GF-D8 (cell line): ENCODE data around the gene UBQLN4.
"Not testable (repeated sequence)": the region's sequence is repeated elsewhere in the genome, so short reads cannot be mapped to it uniquely, and the experiment has no call there.

Experiments
- DNase-seq: peaks from one replicate; lab custom pipeline; 2025; lab: John Stamatoyannopoulos, UW

The UBQLN4 gene

DNA sequence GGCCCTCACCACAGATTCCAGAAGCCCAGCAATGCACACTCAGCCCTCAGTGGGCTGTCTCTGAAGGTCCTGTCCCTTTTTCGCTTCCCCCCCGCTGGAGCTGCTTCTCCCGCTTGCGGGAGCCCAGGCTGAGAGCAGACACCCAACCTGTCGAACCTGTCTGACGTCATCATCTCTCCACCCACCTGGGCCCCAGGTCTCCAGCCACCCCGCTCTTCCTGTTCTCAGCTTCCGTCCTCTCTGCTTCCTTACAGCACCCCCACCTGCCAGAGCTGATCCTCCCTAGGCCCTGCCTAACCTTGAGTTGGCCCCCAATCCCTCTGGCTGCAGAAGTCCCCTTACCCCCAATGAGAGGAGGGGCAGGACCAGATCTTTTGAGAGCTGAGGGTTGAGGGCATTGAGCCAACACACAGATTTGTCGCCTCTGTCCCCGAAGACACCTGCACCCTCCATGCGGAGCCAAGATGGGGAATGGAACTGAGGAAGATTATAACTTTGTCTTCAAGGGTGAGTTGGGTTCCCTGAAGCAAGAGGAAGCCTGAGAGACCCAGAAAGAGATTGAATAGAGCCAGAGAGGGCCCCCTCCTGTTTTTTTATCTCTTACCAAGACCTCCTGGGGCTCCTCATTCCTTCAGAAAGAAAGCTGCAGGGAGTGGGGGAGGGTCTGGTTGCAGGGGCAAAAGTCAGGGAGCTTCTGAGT is 7.5 kb upstream of the UBQLN4 start, which contains the start of gene RAB25:
Gene RAB25 (plus strand): TSS at position 224 of the 700 bp plus-strand sequence. CDS start 241 bp downstream, at position 465.
- no peak for DNase-seq

DNA sequence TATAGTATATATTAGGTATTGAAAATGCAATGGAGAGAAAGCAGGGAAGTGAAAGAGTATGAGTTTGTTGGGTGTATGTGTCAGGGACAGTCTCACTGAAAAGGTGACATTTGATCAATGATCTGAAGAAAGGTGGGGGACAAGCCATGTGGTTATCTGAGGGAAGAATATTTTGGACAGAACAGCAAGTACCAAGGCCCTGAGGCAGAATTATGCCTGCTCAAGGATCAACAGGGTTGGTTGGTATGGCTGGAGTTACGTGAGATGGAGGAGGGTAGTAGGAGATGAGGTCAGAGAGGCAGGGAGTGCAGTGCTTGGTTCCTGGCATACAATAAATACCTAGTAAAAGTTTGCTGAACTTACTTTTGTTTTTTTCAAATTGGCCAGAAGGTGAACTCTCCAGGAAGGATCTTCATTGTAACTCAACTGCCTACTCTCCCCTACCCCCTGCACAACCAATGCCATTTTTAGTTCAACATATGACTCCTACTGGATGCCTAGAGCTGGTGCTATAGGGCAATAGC is 2.8 kb upstream of the UBQLN4 start:
- DNase-seq, result no peak

DNA sequence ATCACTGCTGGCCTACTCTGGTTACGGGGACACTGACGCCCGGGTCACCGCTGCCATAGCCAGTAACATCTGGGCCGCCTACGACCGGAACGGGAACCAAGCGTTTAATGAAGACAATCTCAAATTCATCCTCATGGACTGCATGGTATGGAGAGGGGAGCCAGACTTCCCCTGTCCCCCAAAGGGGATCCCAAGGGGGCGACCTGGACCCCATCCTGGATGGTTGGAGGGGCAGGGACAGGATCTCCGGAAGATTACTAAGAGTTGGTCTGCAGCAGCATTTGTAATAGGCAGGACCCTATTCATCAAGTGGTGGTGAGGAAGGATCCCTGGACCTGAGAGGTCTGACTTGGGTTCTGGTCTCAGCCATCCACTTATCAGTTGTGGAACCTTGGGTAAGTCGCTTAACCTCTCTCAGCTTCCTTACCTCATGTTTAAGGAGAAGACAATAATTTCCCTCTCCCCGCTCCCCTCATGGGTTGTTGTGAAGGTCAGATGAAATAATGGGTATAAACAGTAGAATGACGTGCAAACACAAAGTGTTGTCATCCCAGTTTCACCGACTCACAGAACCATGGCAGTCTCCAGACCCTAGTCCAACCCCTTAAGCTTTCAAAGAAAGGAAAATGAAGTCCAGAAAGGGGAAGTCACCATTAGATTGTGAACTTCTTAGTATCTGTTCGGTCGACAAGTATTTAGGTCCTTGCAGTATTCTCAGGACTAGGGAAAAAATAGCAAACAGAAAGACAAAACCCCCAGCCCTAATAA is 1.9 kb upstream of the UBQLN4 start:
- no peak for DNase-seq

DNA sequence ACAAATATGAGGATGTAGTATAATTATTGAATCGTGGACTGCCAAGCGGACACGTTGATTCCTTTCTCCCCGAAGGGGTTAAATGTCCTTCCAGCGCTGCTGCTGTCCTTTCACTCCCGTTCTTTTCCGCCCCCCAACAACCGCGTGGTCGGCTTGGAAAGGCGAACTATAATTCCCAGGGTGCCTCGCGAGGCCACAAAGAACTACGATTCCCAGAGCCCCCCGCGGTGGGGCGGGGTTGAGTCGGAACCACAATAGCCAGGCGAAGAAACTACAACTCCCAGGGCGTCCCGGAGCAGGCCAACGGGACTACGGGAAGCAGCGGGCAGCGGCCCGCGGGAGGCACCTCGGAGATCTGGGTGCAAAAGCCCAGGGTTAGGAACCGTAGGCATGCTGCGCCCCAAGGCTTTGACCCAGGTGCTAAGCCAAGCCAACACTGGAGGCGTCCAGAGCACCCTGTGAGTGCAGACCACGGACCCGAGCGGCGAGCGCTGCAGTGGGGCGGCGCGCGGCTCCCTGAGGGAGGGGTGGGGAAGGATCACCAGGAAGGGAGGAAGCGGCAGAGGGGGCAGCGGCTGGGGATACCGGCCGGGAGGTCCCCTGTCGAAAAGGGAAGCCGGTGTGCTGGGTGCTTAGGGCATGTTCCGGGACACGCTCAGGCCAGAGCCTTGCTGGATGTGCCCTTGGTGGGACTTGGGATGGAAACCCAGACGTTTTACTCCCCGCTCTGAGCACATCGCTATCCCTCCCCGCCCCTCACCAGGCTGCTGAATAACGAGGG is 1.1 kb upstream of the UBQLN4 start, which contains the start of gene LAMTOR2:
Gene LAMTOR2 (plus strand): TSS at position 283 of the 781 bp plus-strand sequence. CDS start 108 bp downstream, at position 391.
- DNase-seq, result peak; percentile 95

DNA sequence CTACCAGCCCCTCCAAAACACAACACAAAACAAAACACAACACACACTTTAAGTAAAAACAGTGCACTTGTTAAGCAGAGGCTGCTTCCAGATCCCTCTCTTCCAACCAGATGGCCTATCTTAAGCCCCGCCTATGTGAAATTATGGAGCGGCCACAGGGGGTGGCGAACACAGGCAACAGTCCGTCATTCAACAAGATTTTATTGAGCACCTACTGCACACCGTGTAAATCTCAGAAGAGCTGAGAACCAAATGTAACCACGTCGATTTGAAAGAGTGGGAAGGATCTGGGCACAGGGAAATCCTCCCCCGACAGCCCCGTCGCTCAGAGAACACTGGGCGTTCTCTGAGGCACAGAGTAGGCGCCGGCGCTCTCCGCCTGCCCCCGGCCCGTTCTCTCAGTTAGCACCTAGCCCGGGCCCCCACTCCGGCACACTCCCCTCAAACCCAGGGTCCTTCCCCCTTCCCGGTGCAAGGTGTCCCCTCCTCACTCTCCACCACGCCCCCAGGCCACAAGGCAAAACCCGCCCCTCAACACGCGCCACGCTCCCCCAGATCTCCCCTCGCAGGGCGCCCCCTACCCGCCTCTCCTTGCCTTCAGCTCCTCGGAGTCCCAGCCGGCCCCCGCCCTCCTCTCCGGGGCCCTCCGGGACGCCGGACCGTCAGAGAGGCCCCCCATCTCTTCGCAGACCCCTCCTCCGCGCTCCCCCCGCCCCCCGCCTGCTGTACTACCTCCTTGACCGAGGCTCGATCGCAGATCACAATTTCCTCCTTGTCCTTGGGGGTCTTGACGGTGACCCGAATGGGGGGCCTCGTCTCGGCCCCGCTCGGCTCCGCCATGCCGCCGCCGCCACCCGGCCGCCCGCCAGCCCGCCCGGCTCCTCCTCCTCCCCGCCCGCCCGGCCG is 483 bp downstream of the UBQLN4 start:
- DNase-seq, result peak; percentile 9

DNA sequence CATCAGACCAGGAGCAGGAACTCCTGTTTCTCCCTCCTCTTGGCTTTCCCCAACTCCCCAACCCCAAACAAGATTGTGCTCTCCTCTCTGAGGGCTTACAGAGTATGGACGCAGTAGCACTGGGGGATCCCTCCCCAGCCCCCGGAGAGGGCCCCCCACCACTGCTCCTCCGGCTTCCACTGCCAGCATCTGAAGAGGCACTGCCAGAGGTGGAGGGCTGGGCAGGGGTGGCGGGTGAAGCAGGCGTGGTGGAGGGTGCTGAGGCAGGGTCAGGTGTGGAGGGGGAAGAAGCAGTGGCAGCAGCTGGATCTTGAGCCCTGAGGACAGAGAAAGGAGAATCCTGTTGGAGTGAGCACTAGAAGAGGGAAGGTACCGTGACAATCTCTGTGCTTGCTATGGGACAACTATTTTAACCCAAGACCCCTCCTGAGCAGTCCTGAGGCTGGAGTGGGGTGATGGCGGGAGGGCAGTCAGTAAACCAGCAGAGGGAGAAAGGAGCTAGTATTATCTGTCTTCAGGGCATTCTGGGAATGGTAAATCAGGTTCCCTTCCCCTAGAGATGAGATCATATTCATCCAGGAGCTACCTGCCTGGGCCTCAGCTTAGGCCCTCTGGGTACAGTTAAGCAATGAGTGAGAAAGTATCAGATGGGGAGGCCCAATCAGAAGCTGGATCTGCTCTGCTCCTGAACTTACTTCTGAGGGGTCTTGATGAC is 2.4 kb downstream of the UBQLN4 start:
- DNase-seq, result no peak

DNA sequence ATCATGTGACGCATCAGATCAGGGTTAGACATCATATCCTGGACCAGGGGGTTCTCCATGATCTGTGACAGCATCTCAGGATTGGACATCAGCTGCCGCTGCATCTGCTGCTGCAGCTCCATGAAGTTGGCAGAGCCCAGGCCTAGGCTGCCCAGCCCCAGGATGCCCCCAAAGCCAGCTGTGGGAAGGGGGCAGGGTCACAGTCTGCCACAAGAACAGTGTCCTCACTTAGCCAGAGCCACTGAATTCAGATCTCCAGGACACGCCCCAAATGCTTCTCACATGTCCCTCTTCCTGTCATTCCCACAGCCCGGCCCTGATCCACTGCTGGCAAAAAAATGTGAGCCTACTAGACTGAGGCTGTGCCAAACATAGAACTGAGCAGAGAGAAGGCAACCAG is 3.2 kb downstream of the UBQLN4 start:
- DNase-seq, result no peak

DNA sequence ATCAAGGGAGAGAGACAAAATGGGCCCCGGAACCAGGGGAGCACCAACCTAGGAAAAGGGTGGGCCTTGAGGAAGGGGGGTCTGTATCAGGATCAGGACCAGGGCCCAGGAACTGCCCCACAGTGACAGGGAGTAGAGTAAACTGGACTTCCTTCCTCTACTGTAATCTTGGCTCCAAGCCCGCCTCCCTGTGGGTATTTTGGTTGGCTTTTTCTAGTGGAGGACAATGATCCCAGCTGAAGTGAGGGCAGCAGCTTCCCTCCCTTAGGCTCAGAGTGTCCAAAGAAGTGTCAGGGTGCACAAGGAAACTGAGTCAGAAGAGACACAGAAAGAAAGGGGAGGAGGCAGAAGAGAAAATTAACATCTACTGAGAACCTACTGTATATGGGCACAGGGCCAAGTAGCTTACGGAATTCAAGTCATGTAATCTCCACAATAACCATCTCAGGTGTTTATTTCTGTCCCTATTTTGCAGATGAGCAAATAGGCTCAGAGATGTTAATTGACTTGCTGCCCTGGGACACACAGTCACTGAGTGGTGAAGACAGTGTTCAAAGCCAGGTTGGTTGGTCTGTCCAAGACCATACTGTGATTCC is 4.8 kb downstream of the UBQLN4 start:
- DNase-seq, result no peak

DNA sequence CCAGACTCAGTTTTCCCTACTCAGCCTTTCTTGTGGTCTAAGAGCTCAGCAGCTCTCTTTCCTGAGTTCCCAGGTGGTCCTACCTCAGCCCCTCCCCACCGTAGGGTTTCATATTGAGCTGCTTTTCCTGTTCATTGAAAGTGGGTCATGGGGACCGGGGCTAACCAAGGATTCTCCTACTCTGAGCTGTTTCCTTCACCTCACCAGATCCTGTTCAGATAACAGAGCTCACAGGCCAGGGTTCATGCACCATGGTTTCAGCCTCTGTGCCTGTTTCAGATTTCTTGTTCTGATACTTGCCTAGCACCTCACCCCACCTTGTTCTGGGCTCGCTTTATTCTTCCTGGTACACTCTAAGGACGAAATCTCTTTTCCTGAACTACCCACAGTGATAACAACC is 8.5 kb downstream of the UBQLN4 start:
- DNase-seq, result no peak

DNA sequence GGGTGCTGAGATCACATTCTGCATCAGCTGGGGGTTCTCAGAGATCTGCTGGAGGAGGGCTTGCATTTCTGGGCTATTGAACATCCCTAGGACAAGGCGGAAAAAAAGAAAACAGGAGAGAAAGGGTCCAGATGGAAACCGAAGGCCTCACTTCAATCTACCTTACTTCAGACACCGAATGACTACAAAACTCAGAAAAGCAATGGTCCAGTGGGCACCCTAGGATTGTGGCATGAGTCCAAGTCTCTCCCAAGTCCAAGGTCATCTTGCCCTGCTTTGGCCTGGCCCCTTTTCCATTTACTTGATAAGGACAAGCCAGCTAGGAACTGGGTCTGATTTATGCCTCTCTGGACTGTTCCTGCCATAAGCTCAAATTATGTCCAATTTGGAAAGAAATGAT is 10.8 kb downstream of the UBQLN4 start:
- no peak for DNase-seq

DNA sequence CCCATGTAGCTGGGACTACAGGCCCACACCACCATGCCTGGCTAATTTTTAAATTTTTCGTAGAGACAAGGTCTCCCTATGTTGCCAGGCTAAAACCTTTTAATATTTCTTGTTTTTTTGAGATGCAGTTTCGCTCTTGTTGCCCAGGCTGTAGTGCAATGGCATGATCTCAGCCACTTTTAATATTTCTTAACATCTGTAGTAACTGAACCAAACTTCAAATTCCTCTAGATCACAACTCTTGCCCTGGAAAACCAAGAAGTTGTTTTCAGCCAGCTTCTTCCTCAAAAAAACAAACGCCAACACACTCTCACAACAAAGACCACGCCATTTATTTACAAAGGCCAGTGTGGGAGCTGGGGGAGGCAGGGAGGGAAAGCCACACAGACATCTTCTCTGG is 18.6 kb downstream of the UBQLN4 start:
- DNase-seq, result not testable (repeated sequence)

DNA sequence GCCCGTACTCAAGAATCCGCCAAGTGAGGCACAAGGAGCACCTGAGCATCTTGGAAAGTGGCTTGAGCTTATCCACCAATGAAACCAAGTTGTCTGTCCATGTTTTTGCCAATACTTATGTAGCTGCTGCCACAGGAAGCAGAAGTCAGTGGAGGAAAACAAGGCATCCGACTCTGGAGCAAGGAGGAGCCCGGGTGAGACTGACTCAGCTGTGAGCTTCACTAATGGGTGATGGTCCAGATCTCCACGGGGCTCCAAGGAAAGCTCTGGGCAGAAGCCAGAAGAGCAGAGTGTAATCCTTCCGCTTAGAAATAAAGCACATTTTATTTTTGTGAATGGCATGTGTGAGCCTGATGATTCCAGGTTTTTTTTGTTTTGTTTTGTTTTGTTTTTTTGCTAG is 20.6 kb downstream of the UBQLN4 start:
- no peak for DNase-seq

DNA sequence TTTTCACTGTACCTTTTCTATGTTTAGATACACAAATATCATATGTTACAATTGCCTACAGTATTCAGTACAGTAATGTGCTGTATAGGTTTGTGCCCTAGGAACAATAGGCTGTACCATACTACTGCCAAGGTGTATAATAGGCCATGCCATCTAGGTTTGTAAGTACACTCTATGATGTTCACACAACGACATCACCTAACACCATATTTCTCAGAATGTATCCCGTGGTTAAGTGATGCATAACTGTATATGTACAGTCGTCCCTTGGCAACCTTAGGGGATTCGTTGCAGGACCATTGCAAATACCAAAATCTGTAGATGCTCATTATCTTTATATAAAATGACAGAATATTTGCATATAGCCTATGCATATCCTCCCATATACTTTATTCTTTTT is 27.0 kb downstream of the UBQLN4 start:
- DNase-seq, result no peak

DNA sequence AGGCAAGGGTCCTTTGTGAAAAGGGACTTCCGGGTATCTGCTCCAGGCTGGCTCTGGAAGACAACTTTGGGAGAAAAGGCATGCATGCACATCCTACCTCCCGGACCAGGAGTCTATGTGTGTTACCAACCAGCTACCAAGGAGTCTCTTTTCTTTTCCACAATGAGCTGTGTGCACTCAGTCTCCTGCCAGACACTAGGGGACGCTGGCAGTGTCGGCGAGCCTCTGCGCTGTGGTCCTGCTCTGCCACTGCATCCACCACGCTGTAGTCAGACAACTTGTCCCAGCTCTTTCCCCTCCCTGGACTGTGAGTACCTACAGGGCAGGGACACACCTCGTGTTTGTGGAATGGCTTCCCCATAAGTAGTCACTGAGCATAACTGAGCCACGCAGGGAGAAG is 27.7 kb downstream of the UBQLN4 start:
- no peak for DNase-seq

DNA sequence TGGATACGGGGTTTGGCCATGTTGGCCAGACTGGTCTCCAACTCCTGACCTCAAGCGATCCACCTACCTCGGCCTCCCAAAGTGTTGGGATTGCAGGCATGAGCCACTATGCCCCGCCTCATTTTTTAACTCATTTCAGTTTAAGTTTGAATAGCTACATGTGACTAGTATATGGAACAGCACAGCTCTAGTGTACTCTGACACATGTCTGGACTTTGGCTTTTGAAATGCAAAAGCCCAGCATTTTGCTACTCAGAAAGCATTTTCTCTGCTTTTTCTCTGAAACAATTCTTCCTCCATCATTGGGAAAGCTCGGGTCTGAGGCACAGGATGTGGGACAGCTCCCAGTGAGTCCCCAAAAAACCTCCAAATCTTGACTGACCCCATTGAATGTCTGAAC is 28.8 kb downstream of the UBQLN4 start:
- no peak for DNase-seq

DNA sequence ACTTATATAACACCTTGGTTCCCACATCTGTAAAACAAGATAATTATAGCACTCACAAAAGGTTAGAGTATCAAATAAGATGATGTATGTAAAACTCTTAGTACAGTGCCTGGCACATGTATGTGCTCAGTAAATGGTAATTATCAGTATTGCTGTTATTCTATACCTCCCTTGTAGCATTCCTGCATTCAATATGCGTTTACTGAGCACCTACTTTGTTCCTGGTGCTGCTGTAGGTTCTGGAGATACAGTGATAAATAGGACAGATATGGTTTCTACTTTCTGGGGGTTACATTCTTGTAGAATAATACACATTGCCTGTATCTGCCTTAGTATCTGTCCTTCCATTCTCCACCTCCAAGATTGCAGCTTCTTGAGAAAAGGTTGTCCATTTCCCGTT is 31.6 kb downstream of the UBQLN4 start:
- DNase-seq, result no peak

DNA sequence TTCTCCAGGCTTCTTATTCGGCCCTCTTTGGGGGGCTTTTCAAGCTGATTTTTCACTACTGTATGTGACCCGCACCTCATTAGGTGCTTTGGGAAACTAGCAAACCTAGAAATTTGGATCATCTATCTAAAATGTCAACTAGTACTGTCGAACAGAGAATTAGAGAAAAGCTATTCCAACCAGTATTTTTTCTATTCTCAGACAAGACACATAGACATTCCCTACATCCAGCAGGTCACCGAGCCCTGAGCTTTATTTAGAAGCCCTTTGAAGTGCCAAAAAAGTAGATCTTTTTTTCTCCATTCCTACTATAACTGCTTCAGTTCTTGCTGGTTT is 32.5 kb downstream of the UBQLN4 start:
- DNase-seq, result no peak

DNA sequence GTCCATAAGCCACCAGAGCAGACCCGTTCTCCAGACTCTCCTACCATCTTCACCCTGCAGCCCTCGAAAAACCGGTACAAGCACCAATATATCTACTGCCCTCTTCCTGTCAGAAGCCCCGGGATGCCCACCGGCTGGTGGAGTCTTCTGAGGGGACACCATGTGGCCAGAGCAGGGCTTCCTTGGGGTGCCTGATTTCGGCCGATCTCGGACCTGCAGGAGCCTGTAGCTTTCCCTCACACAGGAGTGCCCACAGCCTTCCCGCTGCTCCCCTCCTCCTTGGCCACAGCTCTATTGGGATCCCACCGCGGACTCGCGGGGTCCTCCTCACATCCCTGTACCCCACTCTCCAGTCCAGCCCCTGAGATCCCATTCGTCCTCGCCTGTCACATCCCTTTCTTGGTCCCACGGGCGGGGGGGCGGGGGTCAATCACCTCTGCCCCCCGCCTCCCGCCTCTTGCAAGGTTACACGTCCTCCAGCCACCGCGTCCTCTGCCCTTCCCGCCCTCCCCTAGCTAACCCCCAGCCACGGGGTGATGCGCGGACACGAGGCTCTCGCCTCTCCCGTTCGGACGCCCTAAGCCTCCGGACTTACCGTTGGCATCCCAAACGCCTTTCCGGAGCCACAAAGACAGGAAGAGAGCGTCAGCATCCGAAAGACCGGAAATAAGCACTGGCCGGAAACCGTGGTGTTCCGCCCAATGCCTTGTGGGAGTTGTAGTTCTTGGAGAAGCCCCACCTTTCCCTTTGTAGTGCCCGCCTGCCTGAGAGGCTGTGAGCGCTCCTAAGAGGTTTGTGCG is 33.1 kb downstream of the UBQLN4 start, which contains the start of gene SSR2:
Gene SSR2 (minus strand): TSS at position 659 of the 800 bp plus-strand sequence. CDS start 784 bp downstream, outside the sequence.
- DNase-seq, result peak; percentile 75

DNA sequence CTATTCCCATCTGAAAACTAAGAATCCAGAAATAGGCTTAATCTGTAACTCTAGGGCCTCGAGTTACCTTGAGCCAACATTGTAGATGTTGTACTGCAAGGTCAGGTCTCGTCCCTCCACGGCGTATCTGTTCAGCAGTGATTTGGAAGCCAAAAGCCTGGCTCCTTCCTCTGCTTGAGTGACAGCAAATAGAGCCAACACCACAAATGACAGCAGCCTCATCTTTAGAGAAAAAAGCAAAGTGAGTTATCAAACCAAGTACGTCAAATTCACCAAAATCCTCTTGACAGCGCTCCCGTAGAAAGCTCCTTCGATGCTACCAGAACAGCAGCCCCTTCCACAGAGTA is 33.7 kb downstream of the UBQLN4 start:
- DNase-seq, result no peak

DNA sequence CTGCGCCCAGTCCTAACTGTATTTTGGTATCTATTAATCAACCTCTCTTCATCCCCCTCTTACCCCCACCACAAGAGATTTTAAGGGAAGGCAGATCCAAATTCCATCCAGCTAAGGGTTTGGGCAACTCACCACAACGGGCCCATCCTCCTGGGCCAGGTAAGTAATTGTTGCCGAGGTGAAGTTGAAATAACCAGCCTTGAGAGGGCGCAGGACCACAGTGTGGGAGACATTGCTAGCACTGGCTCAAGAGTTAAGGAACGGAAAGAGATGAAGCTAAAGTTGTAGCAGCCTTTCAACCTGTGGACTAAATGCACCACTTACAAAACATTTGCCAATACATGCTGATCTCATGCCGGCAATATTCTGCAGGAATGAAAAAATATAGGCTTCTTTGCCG is 38.8 kb downstream of the UBQLN4 start:
- no peak for DNase-seq
